GM19328 (cell line): ENCODE data around the gene SPDYE17.
A peak's percentile ranks its signal among the peaks of the same experiment; 100 is the strongest.
"Not testable (repeated sequence)": the region's sequence is repeated elsewhere in the genome, so short reads cannot be mapped to it uniquely, and the experiment has no call there.

Source experiments
- ATAC-seq: cut with Tn5 transposase; IDR thresholded peaks from one replicate; pipeline ENCODE4 v1.9.1; 2021; ENCODE audit warnings: mild to moderate bottlenecking, moderate library complexity; ENCODE audit not compliant: unreplicated experiment

Gene SPDYE17

GRCh38 chr7:76998764-76999450, 33.3 kb downstream of the SPDYE17 start:
- ATAC-seq, result not testable (repeated sequence)

- ATAC-seq, result no peak
Observed at GRCh38 chr7:76998285-76998589, 33.9 kb downstream of the SPDYE17 start.

GRCh38 chr7:76997381-76998284, 34.5 kb downstream of the SPDYE17 start:
- ATAC-seq, result no peak

- not testable (repeated sequence) for ATAC-seq
Observed at GRCh38 chr7:76996932-76997331, 35.2 kb downstream of the SPDYE17 start.

GRCh38 chr7:76994286-76994685, 37.9 kb downstream of the SPDYE17 start:
- not testable (repeated sequence) for ATAC-seq

GRCh38 chr7:76993831-76994230, 38.3 kb downstream of the SPDYE17 start:
- not testable (repeated sequence) for ATAC-seq

- ATAC-seq, result not testable (repeated sequence)
Observed at GRCh38 chr7:76992871-76993270, 39.3 kb downstream of the SPDYE17 start.

- ATAC-seq, result not testable (repeated sequence)
Observed at GRCh38 chr7:76992204-76992603, 40.0 kb downstream of the SPDYE17 start.

GRCh38 chr7:76990202-76990601, 42.0 kb downstream of the SPDYE17 start:
- ATAC-seq, result not testable (repeated sequence)

- not testable (repeated sequence) for ATAC-seq
Observed at GRCh38 chr7:76985924-76986717, 46.0 kb downstream of the SPDYE17 start.

GRCh38 chr7:76984784-76985136, 47.4 kb downstream of the SPDYE17 start:
- peak; percentile 98 for ATAC-seq

- ATAC-seq, result peak; percentile 10
Observed at GRCh38 chr7:76983937-76984783, 48.0 kb downstream of the SPDYE17 start.

GRCh38 chr7:76983333-76983732, 48.8 kb downstream of the SPDYE17 start:
- ATAC-seq, result not testable (repeated sequence)

- ATAC-seq, result not testable (repeated sequence)
Observed at GRCh38 chr7:76982501-76982900, 49.7 kb downstream of the SPDYE17 start.

- ATAC-seq, result not testable (repeated sequence)
Observed at GRCh38 chr7:76981187-76981970, 50.8 kb downstream of the SPDYE17 start.

GRCh38 chr7:76980576-76980975, 51.6 kb downstream of the SPDYE17 start:
- ATAC-seq, result not testable (repeated sequence)

- not testable (repeated sequence) for ATAC-seq
Observed at GRCh38 chr7:76977761-76978367, 54.3 kb downstream of the SPDYE17 start.

GRCh38 chr7:76974793-76975579, 57.2 kb downstream of the SPDYE17 start:
- ATAC-seq, result not testable (repeated sequence)
